ENCODE measurements around the gene NOP58.

GRCh38 chr2:202322435-202322834 is 56.9 kb downstream of the NOP58 start:
- TF ChIP-seq CTCF (IDR thresholded peaks at IDR 0.05) (no peak), POLR2A (IDR thresholded peaks at IDR 0.05) (no peak)

Measured in right lobe of liver (tissue), 4 donors.